IMR-90 (cell line): ENCODE measurements around the gene GNAZ. TPM values are rescaled to one million over a fixed set of nuclear protein-coding genes. Genes with fewer than 3 reads are reported as not detected.

Experiments
- ATAC-seq: fragments of 200-7000 bp; cut with Tn5 transposase; 2 replicates; pipeline ENCODE4 v1.9.1; 2020; ENCODE audit warnings: low read depth, mild to moderate bottlenecking, moderate library complexity
- BruUV-seq: library from RNA; stranded (reverse); fragments of 400-500 nt; replicated peaks from 2 replicates; lab custom pipeline; 2021; lab: Mats Ljungman, UMichigan
- CTCF ChIA-PET: fragments of 300-600 bp; formaldehyde crosslinking; extraction: SDS; loops from one replicate; lab custom pipeline; 2021; ENCODE audit warnings: antibody characterized with exemption; lab: Yijun Ruan, JAX
- POLR2A ChIA-PET: fragments of 300-600 bp; sonication (Branson Sonifier 250); formaldehyde crosslinking; loops from one replicate; lab custom pipeline; 2022; ENCODE audit warnings: antibody characterized with exemption; ENCODE audit not compliant: unreplicated experiment; lab: Charles Lee
- DNase-seq: peaks from one replicate; pipeline ENCODE4 v3.0.0; 2013
- H2AFZ ChIP-seq: replicated peaks from 2 replicates; pipeline ENCODE3; 2013; ENCODE audit warnings: low read length, mild to moderate bottlenecking; ENCODE audit not compliant: poor library complexity
- H2AK5ac ChIP-seq: 2 replicates; pipeline ENCODE4 v1.6.1; 2013; ENCODE audit warnings: low read depth, low read length, inconsistent platforms
- H2AK9ac ChIP-seq: replicated peaks from 2 replicates; pipeline ENCODE3; 2013; ENCODE audit warnings: mild to moderate bottlenecking, low read depth, low read length, moderate library complexity; ENCODE audit not compliant: poor library complexity
- H2BK120ac ChIP-seq: 2 replicates; pipeline ENCODE4 v1.6.1; 2013; ENCODE audit warnings: low read depth, low read length, inconsistent platforms
- H2BK15ac ChIP-seq: 3 replicates; pipeline ENCODE4 v1.6.1; 2013; ENCODE audit warnings: low read depth, low read length, inconsistent platforms
- H2BK20ac ChIP-seq: 2 replicates; pipeline ENCODE4 v1.6.1; 2013; ENCODE audit warnings: low read depth, mild to moderate bottlenecking, inconsistent platforms, low read length, moderate library complexity
- H2BK5ac ChIP-seq: 2 replicates; pipeline ENCODE4 v1.6.1; 2013; ENCODE audit warnings: mild to moderate bottlenecking, low read depth, low read length, inconsistent platforms; ENCODE audit not compliant: poor library complexity, severe bottlenecking
- H3K14ac ChIP-seq: replicated peaks from 2 replicates; pipeline ENCODE4 v1.6.1; 2013; ENCODE audit warnings: low read depth, low read length, inconsistent platforms
- H3K18ac ChIP-seq: 2 replicates; pipeline ENCODE4 v1.6.1; 2013; ENCODE audit warnings: low read depth, low read length, control low read depth
- H3K23ac ChIP-seq: 2 replicates; pipeline ENCODE4 v1.6.1; 2013; ENCODE audit warnings: low read depth, low read length, inconsistent platforms
- H3K27ac ChIP-seq: 2 replicates; pipeline ENCODE4 v1.5.1; 2013; ENCODE audit warnings: mild to moderate bottlenecking, control low read depth, low read length; ENCODE audit not compliant: insufficient read depth
- H3K27me3 ChIP-seq: 2 replicates; pipeline ENCODE4 v1.6.1; 2013; ENCODE audit warnings: low read length; ENCODE audit not compliant: control insufficient read depth, insufficient read depth
- H3K36me3 ChIP-seq: 2 replicates; pipeline ENCODE4 v1.6.1; 2013; ENCODE audit warnings: low read length, mixed read lengths; ENCODE audit not compliant: control insufficient read depth, insufficient read depth
- H3K4ac ChIP-seq: 2 replicates; pipeline ENCODE4 v1.6.1; 2013; ENCODE audit warnings: low read depth, low read length, inconsistent platforms
- H3K4me1 ChIP-seq: 2 replicates; pipeline ENCODE4 v1.6.1; 2013; ENCODE audit warnings: low read length, mixed read lengths; ENCODE audit not compliant: control insufficient read depth, insufficient read depth
- H3K4me2 ChIP-seq: 2 replicates; pipeline ENCODE4 v1.6.1; 2013; ENCODE audit warnings: low read depth, mild to moderate bottlenecking, control low read depth, low read length, moderate library complexity
- H3K4me3 ChIP-seq: 2 replicates; pipeline ENCODE4 v1.5.1; 2013; ENCODE audit warnings: low read depth, mild to moderate bottlenecking, control low read depth, low read length, moderate library complexity; ENCODE audit not compliant: insufficient read depth
- H3K56ac ChIP-seq: 2 replicates; pipeline ENCODE4 v1.6.1; 2013; ENCODE audit warnings: low read length, inconsistent platforms; ENCODE audit not compliant: insufficient read depth; ENCODE audit errors: extremely low read depth
- H3K79me1 ChIP-seq, 2 experiments: 2 replicates each; pipeline ENCODE4 v1.6.1; 2013; ENCODE audit warnings: low read length in 2 of 2, inconsistent platforms in 1 of 2, low read depth in 1 of 2
- H3K9ac ChIP-seq: 2 replicates; pipeline ENCODE4 v1.6.1; 2013; ENCODE audit warnings: low read depth, low read length, control low read depth
- H3K9me1 ChIP-seq: 2 replicates; pipeline ENCODE4 v1.6.1; 2013; ENCODE audit warnings: low read length, inconsistent platforms; ENCODE audit not compliant: insufficient read depth
- H3K9me3 ChIP-seq: 2 replicates; pipeline ENCODE4 v1.6.1; 2013; ENCODE audit warnings: low read length; ENCODE audit not compliant: control insufficient read depth, insufficient read depth
- H4K20me1 ChIP-seq: 2 replicates; pipeline ENCODE4 v1.6.1; 2013; ENCODE audit warnings: low read length, inconsistent platforms; ENCODE audit not compliant: insufficient read depth
- H4K5ac ChIP-seq: 2 replicates; pipeline ENCODE4 v1.6.1; 2013; ENCODE audit warnings: mild to moderate bottlenecking, low read depth, low read length, control low read depth
- H4K8ac ChIP-seq, 2 experiments: 2 replicates each; pipeline ENCODE4 v1.6.1; 2013; ENCODE audit warnings: low read depth in 2 of 2, low read length in 2 of 2, control low read depth in 1 of 2, inconsistent platforms in 1 of 2
- H4K91ac ChIP-seq: 2 replicates; pipeline ENCODE4 v1.6.1; 2013; ENCODE audit warnings: low read depth, low read length, inconsistent platforms; ENCODE audit not compliant: insufficient read depth
- BHLHE40 ChIP-seq: fragments of 150-350 bp; IDR thresholded peaks from 2 replicates; pipeline ENCODE4 v1.6.1; 2016; ENCODE audit warnings: mild to moderate bottlenecking, low read depth, low read length
- CEBPB ChIP-seq: IDR thresholded peaks from 2 replicates; pipeline ENCODE4 v1.6.1; 2012; ENCODE audit warnings: low read depth, low read length, improper control_type of control experiment
- CHD1 ChIP-seq: IDR thresholded peaks from 2 replicates; pipeline ENCODE4 v1.6.1; 2012; ENCODE audit warnings: low read depth, low read length, improper control_type of control experiment
- CTCF ChIP-seq: conservative IDR thresholded peaks from 2 replicates; pipeline ENCODE4 v1.5.1; 2012; ENCODE audit warnings: mild to moderate bottlenecking, low read depth, low read length, improper control_type of control experiment
- ELK1 ChIP-seq: fragments of 150-350 bp; IDR thresholded peaks from 2 replicates; pipeline ENCODE4 v1.6.1; 2016; ENCODE audit warnings: low read depth, mild to moderate bottlenecking, low read length, moderate library complexity, borderline replicate concordance
- FOS ChIP-seq: fragments of 150-350 bp; IDR thresholded peaks from 2 replicates; pipeline ENCODE4 v1.6.1; 2016; ENCODE audit warnings: low read depth, low read length
- MAFK ChIP-seq: IDR thresholded peaks from 2 replicates; pipeline ENCODE4 v1.6.1; 2012; ENCODE audit warnings: low read depth, low read length, improper control_type of control experiment
- MAZ ChIP-seq: IDR thresholded peaks from 2 replicates; pipeline ENCODE4 v1.6.1; 2012; ENCODE audit warnings: low read depth, mild to moderate bottlenecking, low read length, improper control_type of control experiment, moderate library complexity, borderline replicate concordance
- MXI1 ChIP-seq: IDR thresholded peaks from 2 replicates; pipeline ENCODE4 v1.6.1; 2012; ENCODE audit warnings: low read depth, mild to moderate bottlenecking, low read length, moderate library complexity, borderline replicate concordance
- NFE2L2 ChIP-seq: fragments of 150-350 bp; IDR thresholded peaks from 2 replicates; pipeline ENCODE4 v1.6.1; 2016; ENCODE audit warnings: low read depth, mild to moderate bottlenecking, low read length
- POLR2A ChIP-seq: IDR thresholded peaks from 2 replicates; pipeline ENCODE4 v1.6.1; 2012; ENCODE audit warnings: mild to moderate bottlenecking, low read depth, low read length
- RAD21 ChIP-seq: IDR thresholded peaks from 2 replicates; pipeline ENCODE4 v1.6.1; 2012; ENCODE audit warnings: low read length, improper control_type of control experiment
- RCOR1 ChIP-seq: IDR thresholded peaks from 2 replicates; pipeline ENCODE4 v1.6.1; 2012; ENCODE audit warnings: mild to moderate bottlenecking, low read length, improper control_type of control experiment; ENCODE audit not compliant: insufficient replicate concordance
- RFX5 ChIP-seq: IDR thresholded peaks from 2 replicates; pipeline ENCODE4 v1.8.0; 2012; ENCODE audit warnings: low read depth, mild to moderate bottlenecking, low read length, moderate library complexity
- SMC3 ChIP-seq: fragments of 150-350 bp; IDR thresholded peaks from 2 replicates; pipeline ENCODE4 v1.6.1; 2016; ENCODE audit warnings: low read depth, mild to moderate bottlenecking, antibody characterized with exemption, low read length, moderate library complexity
- USF2 ChIP-seq: fragments of 150-350 bp; IDR thresholded peaks from 2 replicates; pipeline ENCODE4 v1.6.1; 2017; ENCODE audit warnings: mild to moderate bottlenecking, antibody characterized with exemption, low read length, low read depth
- WGBS, 2 experiments: methylation state at CpG; one replicate each; pipeline versions ENCODE4 v1.1.5 to v1.1.7; 2013; ENCODE audit warnings: missing lambda C conversion rate in 2 of 2; ENCODE audit not compliant: insufficient read length in 1 of 2; ENCODE audit errors: extremely low coverage in 2 of 2; 5-methylcytosine and 5-hydroxymethylcytosine counted together
- dilution Hi-C: fragments of 300-500 bp; cut with HindIII; formaldehyde crosslinking; loops from one replicate; pipeline ENCODE4 v1.14.3; 2018; ENCODE audit warnings: low sequenced_read_pairs; ENCODE audit not compliant: unreplicated experiment
- in situ Hi-C: fragments of 300-500 bp; cut with MboI; formaldehyde crosslinking; loops from 3 replicates; pipeline ENCODE4 v1.14.3; 2019; ENCODE audit warnings: low sequenced_read_pairs, inconsistent platforms, mixed read lengths
- intact Hi-C: fragments of 100-400 bp; cut with micrococcal nuclease; formaldehyde crosslinking; loops from 2 replicates; pipeline ENCODE4 v1.10.0; 2022
- polyA plus RNA-seq, 3 experiments: library from polyadenylated mRNA; depleted of rRNA; stranded (reverse); fragments of >200 nt; gene quantifications; 2 replicates each; pipeline ENCODE4 v1.2.3, GENCODE V29; 2012; ENCODE audit warnings: low replicate concordance in 1 of 3
- total RNA-seq: library from RNA; depleted of rRNA; stranded (reverse); fragments of >200 nt; gene quantifications from 2 replicates; pipeline ENCODE4 v1.2.3, GENCODE V29; 2012

The GNAZ gene
- total and polyA plus RNA-seq, 2 of the 4 experiments (the other 2 are of a cell fraction) = 1.5 to 2.5 TPM

- no peak overlapping the region for H2BK15ac ChIP-seq
- in situ Hi-C loops (no loop called here), dilution Hi-C loops (no loop called here), intact Hi-C loops (no loop called here)
- CTCF ChIA-PET = no interaction called here
- no peak overlapping the region for H2BK5ac ChIP-seq
- no peak overlapping the region for H3K56ac ChIP-seq
- ATAC-seq = no peak
- H3K4me1 ChIP-seq = no peaks in the 10 kb centered on the region
- H3K27ac ChIP-seq = no peak overlapping the region
- H3K79me1 ChIP-seq = no peaks in the 10 kb centered on the region
- no peaks in the 10 kb centered on the region; the same call in 1 of the 2 replicates for H4K20me1 ChIP-seq
- H3K14ac ChIP-seq = no peak overlapping the region
- H3K23ac ChIP-seq = no peak overlapping the region
- H3K9ac ChIP-seq = no peak overlapping the region
- H3K9me1 ChIP-seq = no peaks in the 10 kb centered on the region
- no peaks in the 10 kb centered on the region for H3K36me3 ChIP-seq
- no peak overlapping the region for H4K5ac ChIP-seq
- no TSS peak for BruUV-seq
- H2BK120ac ChIP-seq = no peak overlapping the region
- H3K4me2 ChIP-seq = no peak overlapping the region
- H2BK20ac ChIP-seq = no peak overlapping the region
- no peaks in the 10 kb centered on the region for H3K9me3 ChIP-seq
- DNase-seq = no peak
- H4K8ac ChIP-seq = no peak overlapping the region
- WGBS, 2 experiments = no CpG with 5 or more reads among the region's 2 CpGs
- no peak overlapping the region for H4K91ac ChIP-seq
- H3K4me3 ChIP-seq = no peak overlapping the region
- H3K18ac ChIP-seq = no peak overlapping the region
- H2AK5ac ChIP-seq = no peak overlapping the region
- H3K27me3 ChIP-seq = no peaks in the 10 kb centered on the region
- H2AK9ac ChIP-seq = no peak overlapping the region
- POLR2A ChIA-PET = no interaction called here
- no peak overlapping the region for H3K4ac ChIP-seq
- TF ChIP-seq BHLHE40 (no peak), ELK1 (no peak), RCOR1 (no peak), NFE2L2 (no peak), RFX5 (no peak), CEBPB (no peak), CHD1 (no peak), POLR2A (no peak), MAFK (no peak), MXI1 (no peak), CTCF (no peak), USF2 (no peak), SMC3 (no peak), MAZ (no peak), FOS (no peak), RAD21 (no peak)
- no peak overlapping the region for H2AFZ ChIP-seq
Observed at GRCh38 chr22:23091760-23092159, 21.4 kb downstream of the GNAZ start.
